ENCODE measurements around the gene KIF18A. TPM values are rescaled to one million over a fixed set of nuclear protein-coding genes. Genes with fewer than 3 reads are reported as not detected.

Gene KIF18A
- total and polyA plus RNA-seq, 2 of the 8 experiments (the other 6 are each of a cell fraction or from before 2014, with no cell fraction given), result 4.0 to 23.3 TPM

DNA sequence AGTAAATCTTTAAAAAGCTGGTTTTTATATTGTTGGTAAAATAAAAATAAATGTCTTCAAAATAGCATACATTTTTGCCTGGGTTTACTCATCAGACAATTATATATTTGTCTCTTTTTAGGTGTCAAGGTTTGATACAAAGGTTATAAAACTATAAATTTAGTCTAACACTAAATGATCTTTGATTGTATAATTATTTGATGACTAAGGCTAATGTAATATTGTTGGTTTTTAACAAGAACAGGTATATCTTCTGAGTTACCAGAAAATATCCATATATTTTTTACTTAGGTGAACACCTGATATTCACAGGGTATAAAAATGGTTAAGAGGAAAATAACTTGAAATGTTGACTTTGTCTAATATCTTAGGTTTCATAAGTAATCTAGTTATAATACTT lies 104.3 kb downstream of the KIF18A start:
- no peak for TF ChIP-seq CBX8 (IDR thresholded peaks at IDR 0.05; ENCODE audit: borderline replicate concordance, low read depth, low read length)
- TF ChIP-seq SIRT6 (IDR thresholded peaks at IDR 0.05; ENCODE audit: low read length), result no peak
- no peak for TF ChIP-seq NRF1 (IDR thresholded peaks at IDR 0.05; ENCODE audit: low read depth, low read length)
- TF ChIP-seq SRF (IDR thresholded peaks at IDR 0.05; ENCODE audit: low read depth, low read length), result no peak
- no peak for TF ChIP-seq KDM1A (IDR thresholded peaks at IDR 0.05; ENCODE audit: borderline replicate concordance, low read length)
- no peak for TF ChIP-seq SIX5 (IDR thresholded peaks at IDR 0.05; ENCODE audit: low read depth, low read length)
- no peak for TF ChIP-seq MAFK (IDR thresholded peaks at IDR 0.05; ENCODE audit: low read depth, low read length)
- no peak for TF ChIP-seq TAF7 (optimal IDR thresholded peaks at IDR 0.05; ENCODE audit: borderline replicate concordance, low read depth, low read length)
- TF ChIP-seq GABPA (IDR thresholded peaks at IDR 0.05; ENCODE audit: borderline replicate concordance, insufficient read depth, low read length), result no peak
- no peak for TF ChIP-seq SAP30 (IDR thresholded peaks at IDR 0.05; ENCODE audit: insufficient read depth, insufficient replicate concordance, low read length)
- no peak for TF ChIP-seq TAF1 (IDR thresholded peaks at IDR 0.05; ENCODE audit: low read depth, low read length)
- TF ChIP-seq JUND (IDR thresholded peaks at IDR 0.05; ENCODE audit: low read length), result no peak
- no peak for TF ChIP-seq CHD2 (IDR thresholded peaks at IDR 0.05; ENCODE audit: low read length)
- TF ChIP-seq ZNF274 (IDR thresholded peaks at IDR 0.05; ENCODE audit: borderline replicate concordance, extremely low read depth, low read length), result no peak
- TF ChIP-seq ATF3 (IDR thresholded peaks at IDR 0.05; ENCODE audit: insufficient read depth, low read depth, low read length), result no peak
- no peak for TF ChIP-seq MAX (IDR thresholded peaks at IDR 0.05)
- Histone ChIP-seq H3K4me3 (ENCODE audit: extremely low read depth in 1 of 4, insufficient read depth in 2 of 4, low read depth in 3 of 4, low read length in 4 of 4) (no peak overlapping the region), H4K20me1 (replicated peaks in 1 of 2; ENCODE audit: control insufficient read depth in 1 of 2, insufficient read depth in 2 of 2, low read length in 2 of 2) (no peaks in the 10 kb centered on the region), H3K4me1 (replicated peaks in 1 of 4; ENCODE audit: control insufficient read depth in 3 of 4, insufficient read depth in 4 of 4, low read length in 3 of 4) (no peaks in the 10 kb centered on the region), H3K23ac (ENCODE audit: insufficient read length) (no peak overlapping the region), H3K36me3 (ENCODE audit: control insufficient read depth in 2 of 4, insufficient read depth in 4 of 4, low read length in 3 of 4) (peaks cover 0 to 5% (median 0%) of the 10 kb centered on the region in 4 experiments; a peak in 1 of 8 replicates), H4K91ac (replicated peaks; ENCODE audit: insufficient read length, low read length) (no peak overlapping the region), H3K9me3 (ENCODE audit: insufficient read depth in 2 of 2, low read depth in 1 of 2, low read length in 1 of 2) (peaks cover 19 to 40% of the 10 kb centered on the region in 2 experiments), H2BK15ac (ENCODE audit: low read length) (no peak overlapping the region), H3K14ac (ENCODE audit: insufficient read length) (no peak overlapping the region), H2AFZ (ENCODE audit: low read length) (no peak overlapping the region), H2BK5ac (ENCODE audit: low read depth, low read length) (no peak overlapping the region), H3K79me2 (ENCODE audit: control insufficient read depth in 1 of 2, insufficient read depth in 2 of 2, low read length in 2 of 2) (no peaks in the 10 kb centered on the region), H2BK12ac (ENCODE audit: low read depth, low read length) (no peak overlapping the region), H3K56ac (replicated peaks; ENCODE audit: insufficient read length, low read depth, low read length) (no peak overlapping the region), H3K4ac (replicated peaks; ENCODE audit: insufficient read length, low read depth, low read length) (no peak overlapping the region), H2BK120ac (replicated peaks; ENCODE audit: low read depth, low read length) (no peak overlapping the region), H4K5ac (ENCODE audit: insufficient read length, low read depth, low read length) (no peak overlapping the region), H3K79me1 (ENCODE audit: low read depth, low read length) (no peaks in the 10 kb centered on the region), H4K8ac (ENCODE audit: extremely low read depth, insufficient read depth, low read length) (no peak overlapping the region), H3K4me2 (ENCODE audit: insufficient read depth in 1 of 2, low read depth in 2 of 2, low read length in 2 of 2) (no peak overlapping the region), H3K23me2 (ENCODE audit: low read depth, low read length) (no peaks in the 10 kb centered on the region), H3K27ac (ENCODE audit: low read depth, low read length) (no peak overlapping the region), H3K9ac (replicated peaks in 1 of 4; ENCODE audit: extremely low read depth in 1 of 4, low read depth in 3 of 4, low read length in 3 of 4) (no peak overlapping the region), H2AK5ac (ENCODE audit: low read depth, low read length) (no peak overlapping the region), H3K18ac (ENCODE audit: extremely low read depth, low read length) (no peak overlapping the region), H3K27me3 (replicated peaks in 1 of 4; ENCODE audit: control insufficient read depth in 3 of 4, extremely low read depth in 1 of 4, insufficient read depth in 3 of 4, low read length in 3 of 4) (no peaks in the 10 kb centered on the region), H2BK20ac (ENCODE audit: low read length) (no peak overlapping the region)
- DNase-seq (ENCODE audit: low read depth in 1 of 2, low spot score in 2 of 2) (no peak), FAIRE-seq (no peak)
- CTCF ChIA-PET (ENCODE audit: partially characterized antibody), result no interaction called here
- POLR2A ChIA-PET (ENCODE audit: partially characterized antibody), result no interaction called here
